ENCODE data around the gene ATG16L2.

ATG16L2 gene

GRCh38 chr11:72814286-72815109 lies at the start of gene ATG16L2:
Gene ATG16L2 (plus strand): TSS chr11:72814411. CDS start chr11:72814446, 35 bp downstream.
- DNase-seq: peak; percentile 86 to 92

DNA sequence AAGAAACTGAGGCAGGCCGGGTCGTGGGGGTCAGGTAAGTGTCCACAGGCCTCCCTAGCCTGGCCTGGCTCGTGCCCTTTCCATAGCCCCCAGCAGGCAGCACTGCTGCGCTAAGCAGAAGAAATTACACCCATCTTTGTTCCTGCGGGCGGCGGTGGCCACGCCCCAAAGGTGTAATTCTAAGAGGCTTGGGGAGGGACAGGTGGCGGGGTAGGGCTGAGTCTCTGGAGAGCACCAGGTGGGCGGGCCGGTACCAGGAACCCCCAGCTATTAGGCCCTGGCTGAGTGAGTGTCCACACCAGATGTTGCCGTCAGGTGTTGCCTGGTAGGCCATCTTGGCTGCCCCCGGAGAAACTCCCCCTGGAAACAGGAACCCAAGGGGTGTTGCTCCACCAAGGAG lies 49.7 kb upstream of the ATG16L2 start:
- no peak for DNase-seq

DNA sequence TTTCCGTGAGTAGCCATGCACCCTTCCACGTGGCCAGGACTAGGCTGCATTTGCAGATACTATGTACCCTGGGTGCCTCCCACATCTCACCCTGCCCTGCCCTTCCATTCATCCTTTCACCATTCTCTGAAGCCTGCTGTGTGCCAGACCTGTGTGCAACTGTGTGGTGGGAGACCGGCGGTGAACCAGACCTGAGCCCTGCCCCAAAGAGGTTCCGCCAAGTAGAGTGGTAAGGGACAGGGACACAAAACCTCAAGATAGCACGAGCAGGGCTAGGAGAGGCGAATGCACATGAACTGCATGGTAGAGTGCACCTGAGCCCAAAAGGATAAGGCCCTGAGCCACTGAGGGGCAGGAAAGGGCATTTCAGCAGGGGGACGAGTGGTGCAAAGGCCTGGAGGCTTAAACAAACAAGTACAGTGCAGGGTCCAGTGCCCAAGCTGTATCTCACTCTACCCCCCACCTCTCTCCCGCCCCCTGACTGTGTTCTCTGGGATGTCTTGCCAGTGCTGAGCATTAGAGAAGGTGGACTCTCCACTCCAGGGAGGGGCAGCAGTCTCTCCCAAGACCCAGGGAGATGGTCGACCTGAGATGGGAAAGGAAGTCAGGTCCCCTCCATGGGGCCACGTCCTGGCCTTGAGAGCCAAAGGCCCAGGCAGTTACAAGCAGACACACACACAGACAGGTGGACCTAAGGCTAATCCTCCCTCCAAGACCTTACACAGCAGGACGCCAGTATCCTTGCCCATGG lies 47.9 kb upstream of the ATG16L2 start:
- no peak for DNase-seq

GRCh38 chr11:72767203-72768062 lies 46.8 kb upstream of the ATG16L2 start:
- no peak for DNase-seq

DNA sequence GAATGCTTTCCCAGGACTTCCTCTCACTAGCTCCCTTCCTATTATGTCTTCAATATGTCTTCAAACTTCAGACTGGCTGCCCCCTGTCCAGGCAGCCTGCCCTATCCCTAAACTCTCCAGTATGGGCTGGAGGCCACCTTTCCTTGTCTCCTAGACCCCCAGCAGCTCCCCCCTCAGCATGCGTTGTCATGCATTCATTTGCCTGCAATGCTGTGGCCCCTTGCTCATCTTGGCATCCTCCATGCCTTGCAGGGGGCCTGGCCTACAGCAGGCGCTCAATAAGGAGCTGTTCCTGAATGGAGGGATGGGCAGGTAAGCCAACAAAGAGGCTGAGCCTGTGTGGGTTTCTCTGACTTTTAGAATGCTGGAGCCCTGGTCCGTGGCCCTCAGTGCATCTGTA lies 45.6 kb upstream of the ATG16L2 start:
- DNase-seq: no peak

GRCh38 chr11:72769680-72770079 lies 44.5 kb upstream of the ATG16L2 start:
- DNase-seq: no peak

DNA sequence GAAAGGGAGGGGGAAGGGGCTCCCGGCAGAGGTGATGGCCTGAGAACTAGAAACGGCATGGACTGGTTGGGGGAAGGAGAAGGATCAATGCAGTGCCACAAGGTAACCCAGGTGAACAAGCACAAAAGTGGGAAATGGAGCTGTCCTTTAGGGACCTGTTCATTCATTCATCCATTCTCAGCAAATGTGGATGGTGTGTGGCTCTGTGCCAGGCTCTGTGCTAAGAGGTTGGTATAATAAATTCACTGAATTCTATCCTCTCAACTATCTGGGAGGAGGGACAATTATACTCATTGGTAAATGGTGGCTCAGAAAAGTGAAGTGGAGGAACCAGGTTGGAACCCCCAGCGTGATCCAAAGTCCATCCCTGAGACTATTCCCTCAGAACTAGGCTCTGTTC lies 43.4 kb upstream of the ATG16L2 start:
- no peak for DNase-seq

GRCh38 chr11:72771507-72771906 lies 42.7 kb upstream of the ATG16L2 start:
- DNase-seq: no peak

DNA sequence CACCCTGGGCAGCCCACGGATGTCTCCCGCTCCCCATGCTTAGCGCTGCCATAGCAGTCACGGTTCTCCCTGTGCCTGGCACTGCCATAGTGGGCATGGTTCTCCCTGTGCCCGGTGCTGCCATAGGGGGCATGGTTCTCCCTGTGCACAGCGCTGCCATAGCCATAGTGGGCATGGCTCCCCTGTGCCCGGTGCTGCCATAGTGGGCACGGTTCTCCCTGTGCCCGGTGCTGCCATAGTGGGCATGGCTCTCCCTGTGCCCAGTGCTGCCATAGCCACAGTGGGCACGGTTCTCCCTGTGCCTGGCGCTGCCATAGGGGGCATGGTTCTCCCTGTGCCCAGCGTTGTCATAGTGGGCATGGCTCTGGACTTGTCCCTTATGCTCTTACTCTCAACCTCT lies 42.2 kb upstream of the ATG16L2 start:
- DNase-seq: no peak

DNA sequence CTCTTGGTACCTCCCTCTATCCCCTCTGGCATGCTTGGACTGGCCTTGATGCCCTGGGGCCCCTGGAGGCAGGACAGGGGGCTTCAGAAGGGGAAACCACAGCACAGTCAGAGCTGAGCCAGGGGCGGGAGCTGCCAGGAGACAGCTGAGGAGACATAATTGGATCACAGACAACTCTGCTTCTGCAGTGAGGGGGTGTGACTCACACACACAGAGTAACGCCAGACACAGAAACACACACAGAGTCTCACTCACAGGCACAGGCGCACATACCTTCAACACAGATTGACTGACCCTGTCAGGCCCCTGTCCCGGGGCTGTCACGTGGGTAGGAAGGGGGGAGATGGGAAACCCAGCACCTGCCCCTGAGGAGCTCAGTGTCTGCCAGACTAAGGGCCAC lies 40.9 kb upstream of the ATG16L2 start:
- no peak for DNase-seq

- DNase-seq: no peak
Observed at GRCh38 chr11:72773696-72774095, 40.5 kb upstream of the ATG16L2 start.

GRCh38 chr11:72774499-72774898 lies 39.7 kb upstream of the ATG16L2 start:
- no peak for DNase-seq

DNA sequence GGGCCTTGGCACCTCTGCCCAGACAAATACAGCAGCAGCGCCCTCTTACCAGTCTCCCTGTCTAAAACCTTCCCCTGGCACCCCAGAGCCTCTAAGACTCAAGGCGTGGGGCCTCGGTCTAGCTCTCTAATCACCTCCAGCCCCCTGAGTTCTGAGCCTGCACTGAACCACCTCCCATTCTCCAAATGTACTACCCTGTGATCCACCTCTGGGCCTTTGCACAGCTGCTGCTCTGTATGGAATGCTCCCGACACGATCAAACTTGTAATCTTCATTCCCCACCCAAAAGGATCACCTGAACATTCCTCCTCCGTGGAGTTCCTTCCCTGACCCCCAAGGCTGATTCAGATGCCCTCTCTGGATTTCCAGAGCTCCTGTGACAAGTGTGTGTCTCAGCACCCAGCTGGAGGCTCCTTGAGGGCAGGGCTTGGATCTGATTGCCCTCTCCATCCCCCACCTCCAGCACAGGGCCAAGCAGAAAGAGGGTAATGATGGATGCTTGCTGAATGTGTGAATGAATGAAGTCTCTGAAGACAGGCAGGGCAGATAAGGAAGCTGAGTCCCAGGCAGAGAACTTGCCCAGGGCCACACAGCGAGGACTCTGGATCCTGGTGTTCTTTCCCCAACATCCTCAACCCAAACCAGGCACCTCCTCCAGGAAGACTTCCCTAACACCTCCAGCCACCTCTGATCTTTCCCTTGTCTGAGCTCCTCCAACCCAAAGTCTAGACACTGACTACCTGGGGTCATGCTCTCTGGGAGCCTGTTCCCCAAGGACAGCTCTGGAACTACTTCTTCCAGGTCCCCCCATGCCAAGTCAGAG lies 38.7 kb upstream of the ATG16L2 start:
- DNase-seq: no peak

DNA sequence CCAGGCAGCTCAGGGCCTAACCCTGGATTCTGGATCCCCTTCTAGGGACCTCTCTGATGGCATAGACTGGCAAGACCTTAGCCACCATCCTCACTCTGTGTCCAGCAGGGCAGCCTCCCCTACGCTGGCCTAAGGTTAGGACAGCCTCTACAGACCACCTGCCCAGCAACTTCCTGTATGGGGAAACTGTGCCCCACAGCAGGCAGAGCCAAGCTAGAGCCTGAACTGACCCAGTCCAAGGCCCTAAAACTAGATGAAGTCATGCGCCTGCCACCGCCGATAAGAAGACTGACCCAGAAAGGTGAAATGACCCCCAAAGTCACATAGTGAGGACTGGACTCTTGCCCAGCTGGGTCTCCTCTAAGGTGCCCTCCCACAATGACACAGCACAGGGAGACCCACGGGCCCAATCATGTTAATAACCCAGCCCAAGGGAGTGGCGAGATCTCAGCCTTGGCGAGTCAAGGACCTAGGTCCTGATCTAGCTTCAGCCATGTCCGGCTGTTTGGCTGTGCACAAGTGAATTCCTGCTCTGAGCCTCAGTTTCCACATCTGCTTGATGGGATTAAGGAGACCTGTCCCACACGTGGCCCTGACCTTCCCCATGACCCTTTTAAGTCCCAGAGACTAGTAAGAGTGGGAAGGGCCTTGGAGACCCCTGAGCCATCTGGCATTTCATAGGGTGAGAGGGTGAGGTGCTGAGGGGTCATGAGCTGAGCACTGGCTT lies 37.9 kb upstream of the ATG16L2 start:
- DNase-seq: no peak

- DNase-seq: no peak
Observed at GRCh38 chr11:72776844-72777754, 37.1 kb upstream of the ATG16L2 start.

DNA sequence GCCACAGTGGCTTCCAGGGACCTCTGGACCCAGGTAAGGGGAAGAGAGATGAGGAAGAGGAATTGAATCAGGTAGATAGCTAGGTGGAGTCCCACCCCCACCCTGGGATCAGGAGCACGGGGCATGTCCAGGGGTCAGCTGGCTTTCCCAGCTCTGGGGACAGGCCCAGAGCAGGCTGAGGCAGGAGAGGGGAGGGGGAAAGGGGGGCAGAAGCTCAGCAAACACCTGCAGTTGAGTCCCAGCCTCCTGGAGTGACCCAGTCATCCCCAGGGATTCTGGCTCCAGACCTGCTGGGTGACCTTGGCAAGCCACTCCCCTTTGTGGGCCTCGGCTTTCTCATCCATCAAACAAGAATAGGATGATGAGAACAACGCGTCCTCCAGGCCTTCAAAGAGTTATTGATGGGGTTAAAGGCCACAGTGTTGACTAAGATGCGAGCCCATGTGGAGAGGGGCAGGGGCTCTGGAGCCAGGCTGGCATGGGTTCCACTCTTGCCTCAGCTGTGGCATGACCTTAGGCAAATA lies 36.4 kb upstream of the ATG16L2 start:
- no peak for DNase-seq

DNA sequence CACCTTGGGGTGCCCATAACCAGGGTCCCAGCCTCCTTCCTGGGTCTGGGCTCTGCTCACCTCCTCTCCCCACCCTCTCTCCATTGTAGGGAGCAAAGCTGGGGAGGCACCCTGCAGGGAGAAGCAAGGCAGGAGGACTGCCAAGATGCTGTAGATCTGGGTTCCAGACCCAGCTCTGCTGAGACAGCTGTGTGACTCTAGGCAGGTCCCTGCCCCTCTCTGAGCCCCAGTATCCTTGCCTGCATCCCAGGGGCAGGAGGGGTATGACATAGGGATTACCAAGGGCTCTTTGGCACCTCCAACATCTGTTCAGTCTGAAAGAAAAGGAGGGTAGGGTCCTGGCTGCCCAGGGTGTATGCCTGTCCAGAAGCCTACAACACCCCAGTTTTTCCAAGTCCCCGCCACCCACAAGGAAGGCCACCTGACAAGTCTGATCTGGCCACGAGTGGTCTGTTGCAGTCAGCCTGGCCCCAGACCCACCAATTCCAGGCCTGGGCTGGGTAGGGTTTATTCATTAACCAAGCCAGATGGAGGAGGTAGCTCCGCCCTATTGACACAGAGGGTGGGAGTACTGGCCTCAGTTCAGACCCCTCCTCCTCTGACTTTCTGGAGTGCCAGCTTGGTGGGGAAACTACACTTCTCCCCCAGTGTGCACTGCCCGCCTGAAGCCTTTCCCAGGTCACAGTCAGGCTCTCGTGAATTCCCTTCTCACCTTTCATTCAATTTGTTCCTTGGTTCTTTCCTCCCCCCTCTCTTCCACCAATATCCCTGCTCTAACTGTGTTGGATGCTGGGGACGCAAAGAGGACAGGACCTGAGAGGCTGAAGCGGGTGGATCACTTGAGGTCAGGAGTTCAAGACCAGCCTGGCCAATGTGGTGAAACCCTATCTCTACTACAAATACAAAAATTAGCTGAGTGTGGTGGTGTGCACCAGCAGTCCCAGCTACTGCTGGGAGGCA lies 35.4 kb upstream of the ATG16L2 start:
- no peak for DNase-seq

- DNase-seq: no peak
Observed at GRCh38 chr11:72779495-72780128, 34.6 kb upstream of the ATG16L2 start.

All from CD4-positive, alpha-beta T cell treated with Interferon alpha-2 for 1 hour (primary cell).